CD4-positive, alpha-beta T cell treated with Interleukin-12 subunit alpha and Interleukin-12 subunit beta, for 1 hour (primary cell): Measurements from ENCODE around the gene FANCC.

ENCODE experiments used
- DNase-seq: peaks from one replicate; pipeline ENCODE4 v3.0.0-alpha.2; 2020

FANCC gene

GRCh38 chr9:95112436-95113280 is 204.9 kb downstream of the FANCC start:
- no peak for DNase-seq

GRCh38 chr9:95111716-95112115 is 205.8 kb downstream of the FANCC start:
- DNase-seq, result no peak

GRCh38 chr9:95110921-95111525 is 206.5 kb downstream of the FANCC start:
- DNase-seq, result no peak

GRCh38 chr9:95109456-95109855 is 208.1 kb downstream of the FANCC start:
- DNase-seq, result no peak

GRCh38 chr9:95108777-95109176 is 208.7 kb downstream of the FANCC start:
- no peak for DNase-seq

GRCh38 chr9:95107976-95108375 is 209.5 kb downstream of the FANCC start:
- no peak for DNase-seq

- DNase-seq, result no peak
Measured at GRCh38 chr9:95107001-95107749, 210.3 kb downstream of the FANCC start.

- no peak for DNase-seq
Measured at GRCh38 chr9:95105519-95106287, 211.8 kb downstream of the FANCC start.

- DNase-seq, result no peak
Measured at GRCh38 chr9:95104980-95105379, 212.5 kb downstream of the FANCC start.

GRCh38 chr9:95104581-95104960 is 212.9 kb downstream of the FANCC start:
- no peak for DNase-seq

- DNase-seq, result no peak
Measured at GRCh38 chr9:95103871-95104580, 213.5 kb downstream of the FANCC start.

GRCh38 chr9:95103281-95103771 is 214.2 kb downstream of the FANCC start:
- DNase-seq, result no peak

GRCh38 chr9:95102572-95102971 is 214.9 kb downstream of the FANCC start:
- DNase-seq, result no peak

- DNase-seq, result no peak
Measured at GRCh38 chr9:95102001-95102433, 215.5 kb downstream of the FANCC start.

- DNase-seq, result no peak
Measured at GRCh38 chr9:95101326-95101725, 216.2 kb downstream of the FANCC start.

- DNase-seq, result no peak
Measured at GRCh38 chr9:95100071-95100627, 217.4 kb downstream of the FANCC start.

- DNase-seq, result no peak
Measured at GRCh38 chr9:95099321-95100070, 218.0 kb downstream of the FANCC start.

GRCh38 chr9:95098391-95098921 is 219.1 kb downstream of the FANCC start:
- no peak for DNase-seq

GRCh38 chr9:95097279-95097678 is 220.2 kb downstream of the FANCC start:
- DNase-seq, result no peak

- no peak for DNase-seq
Measured at GRCh38 chr9:95096807-95097206, 220.7 kb downstream of the FANCC start.

- no peak for DNase-seq
Measured at GRCh38 chr9:95096381-95096780, 221.1 kb downstream of the FANCC start.
